ENCODE data around the gene TAF13. TPM values are rescaled to one million over a fixed set of nuclear protein-coding genes. Genes with fewer than 3 reads are reported as not detected.

Gene TAF13
- total and polyA plus RNA-seq, 5 donors from 2014 or later, result 0.89 to 31.3 (median 2.1) TPM

DNA sequence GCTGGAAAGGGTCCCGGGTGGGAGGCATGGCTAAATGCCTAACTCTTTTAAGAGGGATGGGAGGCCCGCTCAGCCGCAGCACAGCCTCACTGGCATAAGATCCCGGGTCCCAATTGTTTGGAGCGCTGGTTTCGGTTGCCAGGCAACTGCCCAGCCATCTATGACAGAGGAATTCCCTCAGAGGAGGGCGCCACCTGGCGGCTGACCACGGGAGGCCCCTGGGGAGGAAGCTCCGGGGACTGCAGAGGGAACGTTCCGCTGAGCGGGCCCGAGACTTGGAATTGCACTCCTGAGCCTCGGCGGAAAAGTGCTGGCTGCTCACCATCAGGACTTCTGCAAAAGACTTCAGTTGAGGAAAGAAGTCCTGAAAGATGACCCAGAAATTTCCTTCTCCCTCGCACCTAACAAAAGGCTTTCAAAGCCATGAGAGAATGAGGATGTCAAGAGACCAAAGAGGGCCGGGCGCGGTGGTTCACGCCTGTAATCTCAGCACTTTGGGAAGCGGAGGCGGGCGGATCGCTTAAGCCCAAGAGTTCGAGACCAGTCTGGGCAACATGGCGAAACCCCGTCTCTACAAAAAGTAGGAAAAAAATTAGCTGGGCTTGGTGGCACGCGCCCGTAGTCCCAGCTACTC lies 37.0 kb upstream of the TAF13 start:
- peak overlapping the region; percentile 51 for H3K4me3 ChIP-seq (ENCODE audit: low read depth, low read length)
- peaks cover 28% of the 10 kb centered on the region for H3K4me1 ChIP-seq (ENCODE audit: control insufficient read depth, insufficient read depth, low read length, poor library complexity, severe bottlenecking)
- peaks cover 4% of the 10 kb centered on the region for H3K36me3 Mint-ChIP-seq
- peaks cover 15 to 35% (median 22%) of the 10 kb centered on the region in 4 donors for H3K4me1 Mint-ChIP-seq
- H3K4me3 Mint-ChIP-seq, result peak overlapping the region; percentile 86 to 98 (median 91)
- H3K27ac ChIP-seq (ENCODE audit: insufficient read depth, low read length, poor library complexity, severe bottlenecking), result peak overlapping the region; percentile 67
- peak; percentile 43 to 52 for ATAC-seq (ENCODE audit: low read depth in 2 of 2)
- H3K36me3 ChIP-seq (ENCODE audit: control insufficient read depth, insufficient read depth, low read length), result no peaks in the 10 kb centered on the region
- H3K27ac Mint-ChIP-seq, result peak overlapping the region; percentile 94 to 97 (median 95)
- H3K9me3 Mint-ChIP-seq, result peaks cover 0 to 2% (median 0%) of the 10 kb centered on the region in 7 donors
- peaks cover 2% of the 10 kb centered on the region for H3K27me3 ChIP-seq (ENCODE audit: control insufficient read depth, insufficient read depth, low read length)
- peak; percentile 78 to 82 (median 81) for DNase-seq
- no peaks in the 10 kb centered on the region for H3K9me3 ChIP-seq (ENCODE audit: control insufficient read depth in 2 of 2, low read length in 2 of 2)
- H3K27me3 Mint-ChIP-seq, result peaks cover 14% of the 10 kb centered on the region

DNA sequence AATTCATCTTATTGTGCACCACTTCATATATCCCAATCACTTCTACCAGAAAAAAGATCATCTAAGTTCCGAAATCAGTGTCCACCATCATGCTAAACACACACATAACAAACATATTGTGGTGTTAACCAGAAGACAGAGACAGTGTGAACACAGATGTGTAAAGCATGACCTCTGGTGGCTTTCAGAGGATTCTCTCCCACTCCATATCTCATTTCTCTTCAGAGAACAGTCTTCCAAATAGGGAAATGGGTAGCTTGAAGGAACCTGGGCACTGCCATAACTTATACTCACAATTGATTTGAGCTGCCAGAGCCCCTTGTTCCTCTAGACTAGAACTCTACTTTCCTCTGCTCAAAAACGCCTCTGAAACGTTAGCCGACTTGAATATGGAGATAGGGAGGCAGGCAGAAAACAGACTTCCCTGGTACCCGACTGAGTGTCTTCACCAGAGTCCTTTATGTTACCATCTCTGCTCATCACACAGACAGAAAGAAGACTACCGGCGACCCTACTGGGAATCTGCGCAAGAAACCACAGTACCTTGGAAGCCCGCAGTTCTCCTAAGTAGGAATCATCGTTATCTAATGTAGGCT lies 36.4 kb upstream of the TAF13 start:
- peaks cover 28% of the 10 kb centered on the region for H3K4me1 ChIP-seq (ENCODE audit: control insufficient read depth, insufficient read depth, low read length, poor library complexity, severe bottlenecking)
- DNase-seq, result peak in 1 of 3 donors; percentile 38
- no peak overlapping the region for H3K4me3 ChIP-seq (ENCODE audit: low read depth, low read length)
- H3K4me3 Mint-ChIP-seq, result peak overlapping the region; percentile 86 to 98 (median 91)
- peaks cover 15 to 35% (median 22%) of the 10 kb centered on the region in 4 donors for H3K4me1 Mint-ChIP-seq
- H3K36me3 ChIP-seq (ENCODE audit: control insufficient read depth, insufficient read depth, low read length), result no peaks in the 10 kb centered on the region
- H3K27ac ChIP-seq (ENCODE audit: insufficient read depth, low read length, poor library complexity, severe bottlenecking), result peak overlapping the region; percentile 67
- no peaks in the 10 kb centered on the region for H3K36me3 Mint-ChIP-seq
- peaks cover 0 to 2% (median 0%) of the 10 kb centered on the region in 7 donors for H3K9me3 Mint-ChIP-seq
- no peaks in the 10 kb centered on the region for H3K9me3 ChIP-seq (ENCODE audit: control insufficient read depth in 2 of 2, low read length in 2 of 2)
- peaks cover 2% of the 10 kb centered on the region for H3K27me3 ChIP-seq (ENCODE audit: control insufficient read depth, insufficient read depth, low read length)
- ATAC-seq (ENCODE audit: low read depth in 2 of 2), result no peak
- peaks cover 14% of the 10 kb centered on the region for H3K27me3 Mint-ChIP-seq
- peak overlapping the region; percentile 54 to 97 (median 94) for H3K27ac Mint-ChIP-seq

DNA sequence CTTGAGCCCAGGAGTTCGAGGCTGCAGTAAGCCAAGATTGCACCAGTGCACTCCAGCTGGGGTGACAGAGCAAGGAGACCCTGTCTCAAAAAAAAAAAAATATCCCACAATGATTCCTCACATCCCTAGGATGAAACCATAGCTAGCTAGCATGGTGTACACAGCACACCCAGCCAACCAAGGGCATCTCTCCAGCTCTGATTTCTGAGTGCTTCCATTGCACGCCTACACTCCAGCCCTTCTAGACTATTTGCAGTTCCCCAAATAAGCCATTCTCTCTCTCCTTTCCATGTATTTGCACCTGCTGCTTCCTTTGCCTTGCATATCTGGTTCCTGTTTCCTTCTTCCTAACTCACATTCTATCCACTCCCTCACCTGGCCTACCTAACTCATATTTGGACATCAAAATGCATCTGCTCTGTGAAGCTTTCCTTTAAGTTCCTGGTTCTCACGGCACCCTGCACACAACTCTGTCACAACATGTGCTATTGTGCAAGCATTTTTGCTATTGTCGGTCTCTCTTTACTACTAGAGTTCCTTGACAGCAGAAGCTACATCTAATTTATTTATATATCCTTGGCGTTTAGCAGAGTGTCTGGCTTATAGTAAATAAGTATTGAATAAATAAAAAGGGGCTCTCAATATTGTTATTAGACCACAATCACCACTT lies 35.7 kb upstream of the TAF13 start:
- no peaks in the 10 kb centered on the region for H3K9me3 ChIP-seq (ENCODE audit: control insufficient read depth in 2 of 2, low read length in 2 of 2)
- DNase-seq (no peak), ATAC-seq (ENCODE audit: low read depth in 2 of 2) (no peak)
- H3K27ac Mint-ChIP-seq, result peak overlapping the region; percentile 21 to 97 (median 54)
- peaks cover 15 to 35% (median 22%) of the 10 kb centered on the region in 4 donors for H3K4me1 Mint-ChIP-seq
- no peak overlapping the region for H3K4me3 ChIP-seq (ENCODE audit: low read depth, low read length)
- no peaks in the 10 kb centered on the region for H3K36me3 Mint-ChIP-seq
- peaks cover 28% of the 10 kb centered on the region for H3K4me1 ChIP-seq (ENCODE audit: control insufficient read depth, insufficient read depth, low read length, poor library complexity, severe bottlenecking)
- H3K27me3 Mint-ChIP-seq, result peaks cover 14% of the 10 kb centered on the region
- peak overlapping the region in 2 of 4 donors; percentile 86 to 98 for H3K4me3 Mint-ChIP-seq
- peak overlapping the region; percentile 67 for H3K27ac ChIP-seq (ENCODE audit: insufficient read depth, low read length, poor library complexity, severe bottlenecking)
- H3K36me3 ChIP-seq (ENCODE audit: control insufficient read depth, insufficient read depth, low read length), result no peaks in the 10 kb centered on the region
- peaks cover 0 to 2% (median 0%) of the 10 kb centered on the region in 7 donors for H3K9me3 Mint-ChIP-seq
- H3K27me3 ChIP-seq (ENCODE audit: control insufficient read depth, insufficient read depth, low read length), result peaks cover 2% of the 10 kb centered on the region

DNA sequence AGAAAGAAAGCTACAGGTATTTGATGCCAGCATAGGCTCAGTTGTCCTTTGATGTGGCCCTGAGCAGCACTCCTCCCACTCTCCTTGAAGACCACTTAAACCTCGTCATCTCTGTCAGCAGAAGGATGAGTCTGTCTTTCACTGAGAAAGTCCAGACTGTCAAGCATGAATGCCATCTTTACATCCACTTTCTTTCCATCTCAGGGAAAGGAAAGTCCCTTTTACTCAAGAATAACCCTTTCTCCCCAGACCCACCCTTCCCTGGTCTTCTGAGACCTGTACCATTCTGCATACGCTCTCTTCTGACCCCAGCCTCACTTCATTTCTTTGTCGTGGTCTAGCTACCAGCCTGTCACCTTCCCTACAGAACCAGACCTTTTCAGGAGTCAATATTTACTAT lies 34.1 kb upstream of the TAF13 start:
- no peak overlapping the region for H3K27ac Mint-ChIP-seq
- DNase-seq, result no peak
- ATAC-seq (ENCODE audit: low read depth in 2 of 2), result no peak

DNA sequence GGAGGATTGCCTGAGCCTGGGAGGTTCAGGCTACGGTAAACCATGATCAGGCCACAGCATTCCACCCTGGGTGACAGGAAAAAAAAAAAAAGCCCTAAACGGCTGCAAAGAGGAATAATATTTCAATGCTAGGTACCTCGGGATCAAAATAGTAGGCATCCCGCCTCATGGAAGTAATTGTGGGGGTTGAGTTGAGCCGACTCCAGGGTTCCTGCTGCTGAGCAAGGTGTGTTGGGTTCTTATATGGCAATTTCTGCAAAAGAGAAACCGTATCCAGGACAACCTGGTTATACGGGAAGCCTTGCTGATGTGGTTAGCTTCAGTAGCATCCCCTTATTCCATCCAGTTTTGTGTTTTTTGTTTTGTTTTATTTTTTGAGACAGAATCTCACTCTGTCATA lies 32.0 kb upstream of the TAF13 start:
- no peaks in the 10 kb centered on the region for H3K9me3 Mint-ChIP-seq
- Histone ChIP-seq H3K4me1 (ENCODE audit: control insufficient read depth, insufficient read depth, low read length, poor library complexity, severe bottlenecking) (peaks cover 8% of the 10 kb centered on the region), H3K27ac (ENCODE audit: insufficient read depth, low read length, poor library complexity, severe bottlenecking) (no peak overlapping the region), H3K9me3 (ENCODE audit: control insufficient read depth in 2 of 2, low read length in 2 of 2) (no peaks in the 10 kb centered on the region), H3K36me3 (ENCODE audit: control insufficient read depth, insufficient read depth, low read length) (no peaks in the 10 kb centered on the region), H3K27me3 (ENCODE audit: control insufficient read depth, insufficient read depth, low read length) (peaks cover 2% of the 10 kb centered on the region), H3K4me3 (ENCODE audit: low read depth, low read length) (no peak overlapping the region)
- DNase-seq (no peak), ATAC-seq (ENCODE audit: low read depth in 2 of 2) (no peak)
- H3K4me3 Mint-ChIP-seq, result no peak overlapping the region
- peaks cover 5 to 10% (median 7%) of the 10 kb centered on the region in 4 donors for H3K4me1 Mint-ChIP-seq
- H3K36me3 Mint-ChIP-seq, result no peaks in the 10 kb centered on the region
- peaks cover 9% of the 10 kb centered on the region for H3K27me3 Mint-ChIP-seq
- H3K27ac Mint-ChIP-seq, result peak overlapping the region in 1 of 3 donors; percentile 54

More for the DNA sequence above, 34.1 kb upstream of the TAF13 start:
- Histone ChIP-seq H3K27me3 (ENCODE audit: control insufficient read depth, insufficient read depth, low read length) (peaks cover 2% of the 10 kb centered on the region), H3K4me1 (ENCODE audit: control insufficient read depth, insufficient read depth, low read length, poor library complexity, severe bottlenecking) (peaks cover 28% of the 10 kb centered on the region), H3K4me3 (ENCODE audit: low read depth, low read length) (no peak overlapping the region), H3K36me3 (ENCODE audit: control insufficient read depth, insufficient read depth, low read length) (no peaks in the 10 kb centered on the region), H3K27ac (ENCODE audit: insufficient read depth, low read length, poor library complexity, severe bottlenecking) (no peak overlapping the region), H3K9me3 (ENCODE audit: control insufficient read depth in 2 of 2, low read length in 2 of 2) (no peaks in the 10 kb centered on the region)
- Mint-ChIP-seq H3K4me3 (no peak overlapping the region), H3K4me1 (peaks cover 14 to 27% (median 20%) of the 10 kb centered on the region in 4 donors), H3K9me3 (peaks cover 0 to 2% (median 0%) of the 10 kb centered on the region in 7 donors), H3K27me3 (peaks cover 14% of the 10 kb centered on the region), H3K36me3 (no peaks in the 10 kb centered on the region)

DNA sequence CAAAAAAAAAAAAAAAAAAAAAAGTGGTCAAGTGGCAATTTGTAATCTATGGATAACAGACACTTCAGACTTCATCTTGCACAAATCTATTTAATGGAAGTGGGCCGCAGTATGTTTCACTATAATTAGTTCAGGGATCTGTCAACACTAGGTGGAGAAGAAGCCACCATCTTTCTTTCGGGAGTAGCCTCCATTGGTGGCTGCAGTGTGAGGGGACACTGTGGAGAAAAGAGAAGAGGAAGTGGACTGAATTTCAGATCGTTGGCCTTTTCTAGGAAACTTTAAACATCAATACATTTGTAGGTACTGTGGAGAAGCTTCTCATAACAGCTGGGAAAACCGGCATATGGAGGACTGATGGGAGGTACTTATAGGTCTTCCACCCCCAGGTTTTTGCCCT lies 30.1 kb upstream of the TAF13 start:
- Mint-ChIP-seq H3K36me3 (peaks cover 3% of the 10 kb centered on the region), H3K27ac (peak overlapping the region in 2 of 3 donors; percentile 49 to 71), H3K27me3 (peaks cover 4% of the 10 kb centered on the region), H3K9me3 (no peaks in the 10 kb centered on the region), H3K4me3 (no peak overlapping the region), H3K4me1 (peaks cover 0 to 11% (median 7%) of the 10 kb centered on the region in 4 donors)
- no peak for ATAC-seq (ENCODE audit: low read depth in 2 of 2)
- Histone ChIP-seq H3K27ac (ENCODE audit: insufficient read depth, low read length, poor library complexity, severe bottlenecking) (no peak overlapping the region), H3K9me3 (ENCODE audit: control insufficient read depth in 2 of 2, low read length in 2 of 2) (no peaks in the 10 kb centered on the region), H3K27me3 (ENCODE audit: control insufficient read depth, insufficient read depth, low read length) (peaks cover 2% of the 10 kb centered on the region), H3K4me1 (ENCODE audit: control insufficient read depth, insufficient read depth, low read length, poor library complexity, severe bottlenecking) (peaks cover 3% of the 10 kb centered on the region), H3K36me3 (ENCODE audit: control insufficient read depth, insufficient read depth, low read length) (no peaks in the 10 kb centered on the region), H3K4me3 (ENCODE audit: low read depth, low read length) (no peak overlapping the region)
- DNase-seq, result no peak

DNA sequence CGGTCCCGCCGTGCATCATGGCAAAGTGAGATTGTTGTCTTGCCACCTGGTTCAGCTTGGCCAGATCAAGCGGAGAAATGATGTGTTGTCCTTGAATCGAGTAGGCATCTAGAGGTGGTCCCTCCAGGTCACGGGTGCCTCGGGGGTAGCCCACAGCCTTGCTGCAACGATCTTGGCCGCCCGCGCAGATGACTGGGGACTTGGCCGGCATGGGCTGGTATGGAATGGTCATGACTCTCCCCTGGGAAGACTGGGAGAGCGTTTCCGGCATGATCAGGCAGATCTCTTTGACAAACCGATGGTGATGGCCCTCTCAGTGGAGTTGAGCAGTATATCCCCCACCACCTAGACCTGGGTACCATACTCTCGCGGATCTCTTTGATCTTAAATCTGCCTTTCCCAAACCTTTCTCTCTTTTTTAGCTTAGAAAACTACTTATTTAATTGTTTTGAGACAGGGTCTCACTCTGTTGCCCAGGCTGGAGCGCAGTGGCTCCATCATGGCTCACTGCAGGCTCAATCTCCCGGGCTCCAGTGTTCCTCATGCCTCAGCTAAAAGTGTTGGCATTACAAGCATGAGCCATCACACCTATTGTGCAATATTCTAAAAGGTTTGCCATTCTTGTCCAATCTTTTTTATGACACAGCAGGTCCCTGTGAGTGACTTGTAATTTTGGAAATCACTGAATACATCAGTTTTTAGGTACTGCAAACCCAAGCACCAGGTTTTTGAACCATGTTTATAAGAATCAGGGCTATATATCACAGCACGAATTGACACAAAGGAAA lies 28.8 kb upstream of the TAF13 start:
- peaks cover 14% of the 10 kb centered on the region for H3K4me1 ChIP-seq (ENCODE audit: control insufficient read depth, insufficient read depth, low read length, poor library complexity, severe bottlenecking)
- Mint-ChIP-seq H3K9me3 (no peaks in the 10 kb centered on the region), H3K4me1 (peaks cover 4 to 19% (median 10%) of the 10 kb centered on the region in 4 donors), H3K27ac (peak overlapping the region in 1 of 3 donors; percentile 71), H3K4me3 (peak overlapping the region in 2 of 4 donors; percentile 7 to 49), H3K27me3 (no peaks in the 10 kb centered on the region), H3K36me3 (peaks cover 3% of the 10 kb centered on the region)
- no peak for DNase-seq
- ATAC-seq (ENCODE audit: low read depth in 2 of 2), result no peak
- H3K4me3 ChIP-seq (ENCODE audit: low read depth, low read length), result no peak overlapping the region
- H3K27me3 ChIP-seq (ENCODE audit: control insufficient read depth, insufficient read depth, low read length), result no peaks in the 10 kb centered on the region
- no peaks in the 10 kb centered on the region for H3K36me3 ChIP-seq (ENCODE audit: control insufficient read depth, insufficient read depth, low read length)
- no peak overlapping the region for H3K27ac ChIP-seq (ENCODE audit: insufficient read depth, low read length, poor library complexity, severe bottlenecking)
- no peaks in the 10 kb centered on the region for H3K9me3 ChIP-seq (ENCODE audit: control insufficient read depth in 2 of 2, low read length in 2 of 2)
